Naive B cell (primary cell): ENCODE results near the gene ZFYVE21. TPM values are rescaled to one million over a fixed set of nuclear protein-coding genes. Genes with fewer than 3 reads are reported as not detected.

Experiments
- ATAC-seq, 2 donors: fragments of 150-1000 bp; cut with Tn5 transposase; 2 replicates each; pipeline ENCODE4 v1.10.0; 2021; ENCODE audit warnings: low read depth in 2 of 2, mild to moderate bottlenecking in 2 of 2, moderate library complexity in 2 of 2
- DNase-seq: peaks from one replicate; pipeline ENCODE4 v3.0.0; 2022
- H3K27ac Mint-ChIP-seq, 6 donors: one replicate each; pipeline ENCODE4 v1.8.0; 2020 to 2022; ENCODE audit warnings: mild to moderate bottlenecking in 6 of 6, mixed read lengths in 6 of 6, moderate library complexity in 5 of 6, inconsistent platforms in 2 of 6
- H3K27me3 Mint-ChIP-seq, 3 donors: one replicate each; pipeline ENCODE4 v1.8.0; 2021 to 2022; ENCODE audit warnings: mixed read lengths in 3 of 3, mild to moderate bottlenecking in 1 of 3
- H3K36me3 Mint-ChIP-seq, 2 donors: one replicate each; pipeline ENCODE4 v1.8.0; 2020 to 2022; ENCODE audit warnings: mixed read lengths in 2 of 2, inconsistent platforms in 1 of 2, mild to moderate bottlenecking in 1 of 2
- H3K4me1 Mint-ChIP-seq, 3 donors: one replicate each; pipeline ENCODE4 v1.8.0; 2020 to 2022; ENCODE audit warnings: mixed read lengths in 3 of 3, inconsistent platforms in 1 of 3, mild to moderate bottlenecking in 1 of 3, moderate library complexity in 1 of 3
- H3K4me3 Mint-ChIP-seq, 8 donors: one replicate each; pipeline ENCODE4 v1.8.0; 2020 to 2022; ENCODE audit warnings: mild to moderate bottlenecking in 8 of 8, mixed read lengths in 8 of 8, moderate library complexity in 8 of 8, inconsistent platforms in 2 of 8
- H3K9me3 Mint-ChIP-seq, 7 donors: one replicate each; pipeline ENCODE4 v1.8.0; 2020 to 2022; ENCODE audit warnings: mixed read lengths in 7 of 7, mild to moderate bottlenecking in 5 of 7, inconsistent platforms in 2 of 7, moderate library complexity in 1 of 7
- polyA plus RNA-seq, 6 donors: library from polyadenylated mRNA; unstranded; fragments of 300-500 nt; fragmentation: Illumina TruSeq; gene quantifications; one replicate each; pipeline ENCODE4 v1.2.3, GENCODE V29; 2021; ENCODE audit warnings: low read depth in 6 of 6

The ZFYVE21 gene
- polyA plus RNA-seq: 10 to 100 TPM in 1 of 6 donors, 1 to 10 TPM in 5; 4.8 to 10.5 (median 6.7) TPM

DNA sequence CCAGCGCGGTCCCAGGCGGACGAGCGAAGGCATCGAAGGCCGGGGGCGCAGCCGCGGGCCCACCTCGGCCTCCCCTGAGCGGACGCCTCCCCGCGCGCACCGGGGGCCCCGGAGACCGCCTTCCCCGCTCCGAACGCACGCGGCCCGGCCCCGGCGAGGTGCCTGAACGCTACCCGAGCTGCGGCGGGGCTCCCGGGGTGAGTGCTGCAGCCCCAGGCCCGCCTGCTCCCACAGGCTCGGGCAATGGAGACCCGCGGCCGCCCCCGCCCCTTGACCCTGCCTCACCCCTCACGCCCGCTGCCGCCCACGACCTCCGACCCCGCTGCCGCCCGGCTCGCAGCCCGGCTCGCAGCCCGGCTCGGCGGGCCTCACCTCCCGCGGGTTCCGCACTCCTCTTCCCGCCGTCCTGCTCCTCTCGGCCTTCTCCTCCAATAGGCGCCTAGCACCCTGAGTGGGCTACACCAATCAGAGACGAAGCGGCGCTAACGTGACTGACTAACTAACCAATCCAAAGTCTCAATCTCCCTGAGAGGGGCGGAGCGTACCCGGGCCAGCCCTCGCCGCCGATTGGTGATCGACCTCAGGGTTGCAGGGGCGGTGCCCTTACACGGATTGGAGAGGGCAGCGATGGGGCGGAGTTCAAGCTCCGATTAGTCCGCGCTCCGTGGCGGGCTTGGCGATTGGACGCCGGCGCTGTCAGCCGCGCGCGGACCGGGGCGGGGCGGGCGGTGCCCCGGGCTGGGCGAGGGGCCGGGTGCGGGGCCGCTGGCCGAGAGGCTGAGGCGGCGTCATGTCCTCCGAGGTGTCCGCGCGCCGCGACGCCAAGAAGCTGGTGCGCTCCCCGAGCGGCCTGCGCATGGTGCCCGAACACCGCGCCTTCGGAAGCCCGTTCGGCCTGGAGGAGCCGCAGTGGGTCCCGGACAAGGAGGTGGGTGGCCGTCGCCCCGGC is at the start of gene ZFYVE21, which contains the start of gene XRCC3:
ZFYVE21 (plus strand) TSS at position 759 of the 949 bp plus-strand sequence; CDS start at position 791, 32 bp downstream.
XRCC3 (minus strand) TSS at position 400 of the 949 bp plus-strand sequence. CDS start 4,364 bp downstream, outside the sequence.
- peaks cover 24 to 46% (median 40%) of the 10 kb centered on the region in 3 donors for H3K4me1 Mint-ChIP-seq
- H3K36me3 Mint-ChIP-seq: no peaks in the 10 kb centered on the region
- no peaks in the 10 kb centered on the region for H3K9me3 Mint-ChIP-seq
- DNase-seq (peak; percentile 100), ATAC-seq (peak; percentile 92 to 95)
- H3K27me3 Mint-ChIP-seq: no peaks in the 10 kb centered on the region
- peak within 1 kb of the TSS; percentile 90 to 99 (median 96) for H3K4me3 Mint-ChIP-seq
- H3K27ac Mint-ChIP-seq: peak within 1 kb of the TSS; percentile 18 to 96 (median 87)

DNA sequence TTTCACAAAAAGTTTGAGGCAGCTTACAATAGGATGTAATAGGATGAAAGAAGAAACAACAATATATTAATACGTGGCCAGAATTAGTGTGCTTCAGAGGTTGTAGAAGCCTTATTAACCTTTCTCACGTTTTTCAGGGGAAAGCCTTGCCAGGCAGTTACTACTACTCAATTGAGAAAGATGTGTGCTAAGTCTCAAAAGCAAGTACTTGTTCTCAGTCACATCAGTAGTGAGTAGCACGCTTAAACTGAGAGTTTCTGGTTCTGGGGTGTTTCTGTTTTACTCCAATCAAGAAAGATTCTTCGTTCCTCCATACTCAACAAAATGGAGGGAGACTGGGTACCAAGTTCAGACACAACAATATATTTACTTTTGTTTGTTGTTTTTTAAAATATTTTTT is 47.9 kb upstream of the ZFYVE21 start:
- ATAC-seq: no peak

DNA sequence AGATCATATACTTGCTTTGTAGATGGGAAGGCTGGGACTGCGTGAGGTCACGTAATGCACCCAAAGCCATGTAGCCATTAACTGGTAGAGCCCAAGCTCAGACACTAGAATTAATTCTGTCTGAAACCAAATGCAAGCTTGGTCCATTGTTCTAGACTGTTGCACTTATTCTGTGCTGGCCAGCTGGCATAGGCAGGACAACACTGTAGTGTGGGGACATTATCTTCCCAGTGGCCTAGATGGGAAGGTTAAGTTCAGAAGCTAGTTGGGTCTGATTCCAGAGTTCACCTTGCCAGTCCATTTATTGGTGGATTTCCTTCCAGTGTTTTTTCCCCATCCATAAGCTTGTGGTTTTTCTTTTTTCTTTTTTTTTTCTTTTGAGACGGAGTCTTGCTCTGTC is 47.5 kb upstream of the ZFYVE21 start:
- no peak overlapping the region for H3K27ac Mint-ChIP-seq
- ATAC-seq (no peak), DNase-seq (no peak)
- H3K4me1 Mint-ChIP-seq: no peaks in the 10 kb centered on the region
- H3K4me3 Mint-ChIP-seq: peak overlapping the region in 1 of 8 donors; percentile 44
- H3K36me3 Mint-ChIP-seq: peaks cover 23 to 26% of the 10 kb centered on the region in 2 donors
- H3K27me3 Mint-ChIP-seq: no peaks in the 10 kb centered on the region
- H3K9me3 Mint-ChIP-seq: no peaks in the 10 kb centered on the region

More for the DNA sequence above, 47.9 kb upstream of the ZFYVE21 start:
- Mint-ChIP-seq H3K27ac (no peak overlapping the region), H3K4me1 (no peaks in the 10 kb centered on the region), H3K36me3 (peaks cover 19 to 23% of the 10 kb centered on the region in 2 donors), H3K27me3 (no peaks in the 10 kb centered on the region), H3K4me3 (no peak overlapping the region), H3K9me3 (no peaks in the 10 kb centered on the region)
- DNase-seq: no peak

- H3K4me1 Mint-ChIP-seq: peaks cover 0 to 3% (median 0%) of the 10 kb centered on the region in 3 donors
- no peaks in the 10 kb centered on the region for H3K9me3 Mint-ChIP-seq
- no peaks in the 10 kb centered on the region for H3K27me3 Mint-ChIP-seq
- no peak overlapping the region for H3K27ac Mint-ChIP-seq
- DNase-seq (no peak), ATAC-seq (no peak)
- H3K36me3 Mint-ChIP-seq: peaks cover 23 to 33% of the 10 kb centered on the region in 2 donors
- H3K4me3 Mint-ChIP-seq: no peak overlapping the region
These were observed 46.2 kb upstream of the ZFYVE21 start for GRCh38 chr14:103669370-103669769.

- DNase-seq (no peak), ATAC-seq (no peak)
- no peaks in the 10 kb centered on the region for H3K27me3 Mint-ChIP-seq
- H3K36me3 Mint-ChIP-seq: peaks cover 27 to 42% of the 10 kb centered on the region in 2 donors
- H3K27ac Mint-ChIP-seq: peak overlapping the region in 2 of 6 donors; percentile 27 to 57
- peaks cover 0 to 3% (median 0%) of the 10 kb centered on the region in 3 donors for H3K4me1 Mint-ChIP-seq
- H3K4me3 Mint-ChIP-seq: no peak overlapping the region
- H3K9me3 Mint-ChIP-seq: no peaks in the 10 kb centered on the region
These were observed 43.7 kb upstream of the ZFYVE21 start for GRCh38 chr14:103671911-103672310.

GRCh38 chr14:103675957-103676356 is 39.7 kb upstream of the ZFYVE21 start:
- Mint-ChIP-seq H3K9me3 (no peaks in the 10 kb centered on the region), H3K4me1 (peaks cover 12 to 15% (median 12%) of the 10 kb centered on the region in 3 donors), H3K27me3 (no peaks in the 10 kb centered on the region), H3K36me3 (peaks cover 26 to 35% of the 10 kb centered on the region in 2 donors), H3K27ac (no peak overlapping the region), H3K4me3 (no peak overlapping the region)
- ATAC-seq: no peak
- no peak for DNase-seq

DNA sequence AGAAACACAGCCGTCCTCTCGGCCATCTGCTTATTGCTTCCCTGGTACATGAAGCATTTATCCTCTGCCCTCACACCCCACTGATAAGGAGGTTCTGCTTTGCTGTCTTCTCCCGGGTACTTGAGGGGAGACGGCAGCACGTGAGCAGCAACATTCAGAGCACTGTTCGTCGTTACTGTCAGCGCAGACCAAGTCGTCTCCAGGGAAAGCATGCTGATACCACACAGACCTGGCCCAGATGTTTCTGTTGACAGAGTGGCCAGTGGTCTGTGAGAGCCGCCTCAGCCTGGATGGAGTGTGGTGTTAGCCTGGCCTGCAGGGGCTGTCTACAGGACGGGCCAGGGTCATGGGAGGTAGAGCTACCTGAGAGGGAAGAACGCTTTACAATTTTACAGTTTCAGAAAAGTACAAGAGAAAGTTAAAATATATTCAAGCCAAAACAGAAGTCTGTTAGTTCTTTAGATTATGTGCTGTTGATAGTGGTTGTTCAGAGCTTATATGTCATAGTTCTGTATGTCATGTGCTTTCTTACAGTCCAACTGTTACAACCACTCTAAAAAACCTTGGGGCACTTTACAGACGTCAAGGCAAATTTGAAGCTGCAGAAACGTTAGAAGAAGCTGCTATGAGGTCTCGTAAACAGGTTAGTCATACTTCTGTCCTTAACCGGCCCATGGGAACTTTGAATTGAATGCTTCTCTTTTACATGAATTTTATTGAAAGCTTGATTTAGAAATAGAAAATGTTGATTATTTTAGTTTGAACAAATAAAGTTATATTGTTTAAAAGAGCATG is 38.5 kb upstream of the ZFYVE21 start:
- Mint-ChIP-seq H3K4me3 (no peak overlapping the region), H3K36me3 (peaks cover 20 to 29% of the 10 kb centered on the region in 2 donors), H3K9me3 (no peaks in the 10 kb centered on the region), H3K27me3 (no peaks in the 10 kb centered on the region), H3K27ac (peak overlapping the region in 3 of 6 donors; percentile 7 to 64 (median 57)), H3K4me1 (peaks cover 12 to 15% (median 12%) of the 10 kb centered on the region in 3 donors)
- no peak for ATAC-seq
- DNase-seq: no peak

DNA sequence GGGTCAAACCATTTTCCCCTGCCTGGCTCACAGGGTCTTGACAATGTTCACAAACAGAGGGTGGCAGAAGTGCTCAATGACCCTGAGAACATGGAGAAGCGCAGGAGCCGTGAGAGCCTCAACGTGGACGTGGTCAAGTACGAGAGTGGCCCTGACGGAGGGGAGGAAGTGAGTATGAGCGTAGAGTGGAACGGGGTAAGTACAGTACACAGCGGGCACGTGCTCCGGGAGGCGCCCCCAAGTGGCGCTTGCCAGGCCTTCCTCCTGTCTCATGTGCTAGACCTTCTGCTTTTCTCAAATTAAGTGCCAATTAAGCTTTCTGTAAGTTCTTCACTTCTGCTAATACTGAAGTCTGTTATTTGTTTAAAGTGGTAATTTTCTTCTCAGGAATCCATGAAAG is 36.3 kb upstream of the ZFYVE21 start:
- Mint-ChIP-seq H3K4me3 (peak overlapping the region in 2 of 8 donors; percentile 46 to 81), H3K4me1 (peaks cover 8 to 15% (median 12%) of the 10 kb centered on the region in 3 donors), H3K36me3 (peaks cover 11 to 13% of the 10 kb centered on the region in 2 donors), H3K9me3 (no peaks in the 10 kb centered on the region), H3K27ac (peak overlapping the region; percentile 58 to 86 (median 65)), H3K27me3 (no peaks in the 10 kb centered on the region)
- ATAC-seq (peak; percentile 99 to 100), DNase-seq (peak; percentile 57)

DNA sequence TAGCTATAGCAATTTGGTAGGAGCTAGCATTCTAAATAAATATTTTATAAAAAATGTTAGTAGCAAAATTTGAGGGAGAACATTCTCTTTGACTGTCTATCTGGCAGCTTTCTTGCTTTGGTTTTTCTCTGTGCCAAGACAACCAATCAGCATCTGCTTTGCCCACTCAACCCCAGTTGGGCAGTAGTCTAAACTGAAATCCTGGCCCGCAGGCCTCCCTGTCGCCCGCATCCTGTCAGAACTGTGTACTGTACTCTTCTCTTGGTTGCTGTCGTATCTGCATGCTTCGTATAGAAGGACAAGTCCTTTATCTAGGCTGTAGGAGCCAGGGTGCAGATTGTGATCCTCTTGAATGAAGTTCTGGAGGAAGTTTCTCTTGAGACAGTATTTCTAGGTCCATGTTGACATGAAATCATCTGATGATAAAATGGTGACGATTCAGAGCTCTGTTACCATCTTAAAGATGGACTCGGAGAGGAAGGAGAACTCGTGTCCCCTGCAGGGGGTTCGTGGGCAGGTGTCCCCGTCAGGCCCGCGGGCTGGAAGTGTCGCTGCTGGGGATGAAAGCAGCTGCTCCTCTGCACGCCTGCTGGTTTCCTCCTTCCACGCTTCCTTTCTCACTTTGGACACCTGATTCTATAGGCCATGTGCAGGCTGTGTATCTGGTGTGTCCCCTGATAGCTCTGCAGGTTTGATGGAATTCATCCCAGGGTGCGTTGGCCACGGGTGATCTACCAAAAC is 34.9 kb upstream of the ZFYVE21 start:
- Mint-ChIP-seq H3K27me3 (no peaks in the 10 kb centered on the region), H3K27ac (peak overlapping the region in 1 of 6 donors; percentile 72)

GRCh38 chr14:103683139-103683538 is 32.5 kb upstream of the ZFYVE21 start:
- Mint-ChIP-seq H3K4me1 (peaks cover 8 to 15% (median 12%) of the 10 kb centered on the region in 3 donors), H3K27ac (no peak overlapping the region), H3K9me3 (no peaks in the 10 kb centered on the region), H3K27me3 (no peaks in the 10 kb centered on the region), H3K36me3 (peaks cover 0 to 16% of the 10 kb centered on the region in 2 donors), H3K4me3 (no peak overlapping the region)
- no peak for ATAC-seq
- no peak for DNase-seq

More for the DNA sequence above, 34.9 kb upstream of the ZFYVE21 start:
- ATAC-seq (no peak), DNase-seq (no peak)
- Mint-ChIP-seq H3K4me3 (no peak overlapping the region), H3K9me3 (no peaks in the 10 kb centered on the region), H3K4me1 (peaks cover 8 to 15% (median 12%) of the 10 kb centered on the region in 3 donors), H3K36me3 (peaks cover 12 to 14% of the 10 kb centered on the region in 2 donors)

GRCh38 chr14:103684471-103684870 is 31.1 kb upstream of the ZFYVE21 start:
- ATAC-seq: no peak
- Mint-ChIP-seq H3K27me3 (no peaks in the 10 kb centered on the region), H3K4me3 (no peak overlapping the region), H3K9me3 (no peaks in the 10 kb centered on the region), H3K4me1 (peaks cover 4 to 13% (median 9%) of the 10 kb centered on the region in 3 donors), H3K27ac (peak overlapping the region in 1 of 6 donors; percentile 42), H3K36me3 (peaks cover 0 to 12% of the 10 kb centered on the region in 2 donors)
- DNase-seq: no peak

DNA sequence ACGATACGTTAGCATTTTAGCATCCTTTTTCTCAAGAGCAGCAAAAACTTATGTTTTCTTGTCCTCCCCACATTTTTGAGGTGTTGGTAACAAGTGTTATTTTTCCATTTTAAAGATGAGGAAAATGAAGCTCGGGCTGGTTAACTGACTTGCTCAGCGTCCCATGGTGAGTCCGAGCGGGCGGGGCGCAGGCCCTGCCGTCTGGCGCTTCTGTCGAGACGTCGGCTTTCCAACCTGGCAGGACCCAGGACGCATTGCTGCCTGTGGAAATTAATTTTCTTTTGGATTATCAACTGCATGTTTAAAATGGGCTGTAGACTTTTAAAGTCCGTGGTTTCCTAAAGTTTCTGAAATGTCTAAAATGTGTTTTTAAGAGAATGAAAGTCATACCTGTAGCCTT is 30.7 kb upstream of the ZFYVE21 start:
- Mint-ChIP-seq H3K9me3 (no peaks in the 10 kb centered on the region), H3K4me3 (no peak overlapping the region), H3K4me1 (peaks cover 5 to 13% (median 10%) of the 10 kb centered on the region in 3 donors), H3K36me3 (peaks cover 0 to 9% of the 10 kb centered on the region in 2 donors), H3K27ac (no peak overlapping the region), H3K27me3 (no peaks in the 10 kb centered on the region)
- DNase-seq (no peak), ATAC-seq (no peak)
